Upper lobe of left lung (tissue), 6 donors: ENCODE data around the gene KIR2DL3. TPM values are rescaled to one million over a fixed set of nuclear protein-coding genes. Genes with fewer than 3 reads are reported as not detected.
A peak's percentile ranks its signal among the peaks of the same experiment; 100 is the strongest.

Experiments
- ATAC-seq, 2 donors: fragments of 200-7000 bp; cut with Tn5 transposase; one replicate each; pipeline ENCODE4 v1.9.1; 2022; ENCODE audit warnings: mild to moderate bottlenecking in 2 of 2, moderate library complexity in 2 of 2; ENCODE audit not compliant: low FRiP score in 2 of 2
- DNase-seq, 2 donors: peaks; one replicate each; pipeline ENCODE4 v3.0.0-alpha.2; 2019 to 2020
- H3K27ac ChIP-seq, 4 donors: fragments of 200-600 bp; sonication (generic); one replicate each; pipeline ENCODE4 v1.5.1; 2016 to 2019
- H3K27me3 ChIP-seq, 4 donors: fragments of 200-600 bp; sonication (generic); one replicate each; pipeline ENCODE4 v1.5.1; 2017 to 2019
- H3K36me3 ChIP-seq, 4 donors: fragments of 200-600 bp; sonication (generic); one replicate each; pipeline ENCODE4 v1.5.1; 2016 to 2019
- H3K4me1 ChIP-seq, 4 donors: fragments of 200-600 bp; sonication (generic); one replicate each; pipeline ENCODE4 v1.5.1; 2018 to 2019
- H3K4me3 ChIP-seq, 4 donors: fragments of 200-600 bp; sonication (generic); one replicate each; pipeline ENCODE4 v1.5.1; 2017 to 2019; ENCODE audit warnings: mild to moderate bottlenecking in 2 of 4, moderate library complexity in 1 of 4
- H3K9me3 ChIP-seq, 4 donors: fragments of 200-600 bp; sonication (generic); one replicate each; pipeline ENCODE4 v1.5.1; 2018 to 2019
- CTCF ChIP-seq, 6 experiments: fragments of 450-650 bp in 4 of 6; fragments of 200-600 bp in 2 of 6; sonication (generic) in 2 of 6; IDR thresholded peaks; one replicate each; pipeline ENCODE4 v1.5.1; 2016 to 2019; ENCODE audit warnings: antibody characterized with exemption in 6 of 6
- EP300 ChIP-seq, 4 donors: sonication (generic); formaldehyde crosslinking; IDR thresholded peaks; one replicate each; pipeline ENCODE4 v1.5.1; 2017; ENCODE audit warnings: antibody characterized with exemption in 4 of 4, control low read depth in 2 of 4
- POLR2A ChIP-seq, 4 donors: fragments of 450-650 bp; IDR thresholded peaks; one replicate each; pipeline ENCODE4 v1.5.1; 2016 to 2017; ENCODE audit warnings: antibody characterized with exemption in 4 of 4, mild to moderate bottlenecking in 2 of 4
- POLR2AphosphoS5 ChIP-seq, 2 donors: sonication (generic); formaldehyde crosslinking; IDR thresholded peaks; one replicate each; pipeline ENCODE4 v1.5.1; 2017; ENCODE audit warnings: antibody characterized with exemption in 2 of 2
- WGBS, 2 donors: methylation state at CpG; one replicate each; pipeline ENCODE4 v1.1.5; 2017 to 2018; 5-methylcytosine and 5-hydroxymethylcytosine counted together
- total RNA-seq, 6 donors: library from RNA; depleted of rRNA in 4 of 6; stranded (reverse); fragments of >200 nt in 4 of 6; gene quantifications; one replicate each; pipeline versions ENCODE4 v1.1.0 to v1.2.1, GENCODE V29; 2016 to 2021
- donor health status: DM: no; HTN: no; CAD: no; lungs with moderate emphysema.
- donor health status: DM: no; HTN: yes; CAD: no; lungs with severe emphysema.

The KIR2DL3 gene
- total RNA-seq, 6 donors from 2014 or later, result 0.17 to 0.69 (median 0.31) TPM; not detected in 2

GRCh38 chr19:54727562-54727961 lies 10.8 kb upstream of the KIR2DL3 start:
- Histone ChIP-seq H3K27ac (no peak overlapping the region), H3K36me3 (no peaks in the 10 kb centered on the region), H3K27me3 (no peaks in the 10 kb centered on the region), H3K9me3 (no peaks in the 10 kb centered on the region), H3K4me1 (no peaks in the 10 kb centered on the region), H3K4me3 (no peak overlapping the region)
- TF ChIP-seq POLR2AphosphoS5 (IDR thresholded peaks at IDR 0.05) (no peak), POLR2A (IDR thresholded peaks at IDR 0.05) (no peak), EP300 (IDR thresholded peaks at IDR 0.05) (no peak), CTCF (IDR thresholded peaks at IDR 0.05) (no peak)
- ATAC-seq, result no peak
- no peak for DNase-seq
- WGBS, 2 donors, result 77% methylated on average over 10 of the region's 10 CpGs

- no peak for DNase-seq
- Histone ChIP-seq H3K36me3 (no peaks in the 10 kb centered on the region), H3K9me3 (no peaks in the 10 kb centered on the region), H3K4me1 (no peaks in the 10 kb centered on the region), H3K4me3 (no peak overlapping the region), H3K27me3 (no peaks in the 10 kb centered on the region), H3K27ac (no peak overlapping the region)
- 22 to 50% methylated on average over 2 to 3 of the region's 3 CpGs for WGBS, 2 donors
- TF ChIP-seq POLR2A (IDR thresholded peaks at IDR 0.05), result no peak
- no peak for TF ChIP-seq CTCF (IDR thresholded peaks at IDR 0.05)
- no peak for TF ChIP-seq EP300 (IDR thresholded peaks at IDR 0.05)
- TF ChIP-seq POLR2AphosphoS5 (IDR thresholded peaks at IDR 0.05), result no peak
- ATAC-seq, result no peak
Measured at GRCh38 chr19:54728167-54728566, 10.1 kb upstream of the KIR2DL3 start.

GRCh38 chr19:54729416-54730188 lies 8.7 kb upstream of the KIR2DL3 start:
- H3K4me1 ChIP-seq, result no peaks in the 10 kb centered on the region
- no peaks in the 10 kb centered on the region for H3K9me3 ChIP-seq
- H3K4me3 ChIP-seq, result no peak overlapping the region
- H3K27ac ChIP-seq, result no peak overlapping the region
- no peaks in the 10 kb centered on the region for H3K27me3 ChIP-seq
- DNase-seq, result peak in 1 of 2 donors; percentile 23
- no peaks in the 10 kb centered on the region for H3K36me3 ChIP-seq
- ATAC-seq, result no peak
- TF ChIP-seq POLR2AphosphoS5 (IDR thresholded peaks at IDR 0.05) (no peak), POLR2A (IDR thresholded peaks at IDR 0.05) (no peak), EP300 (IDR thresholded peaks at IDR 0.05) (no peak), CTCF (IDR thresholded peaks at IDR 0.05) (no peak)
- WGBS, 2 donors, result 71 to 75% methylated on average over 8 to 9 of the region's 15 CpGs

- H3K27ac ChIP-seq, result no peak overlapping the region
- no peak for DNase-seq
- WGBS, 2 donors, result 57 to 61% methylated on average over 8 of the region's 8 CpGs
- no peaks in the 10 kb centered on the region for H3K9me3 ChIP-seq
- TF ChIP-seq POLR2AphosphoS5 (IDR thresholded peaks at IDR 0.05) (no peak), POLR2A (IDR thresholded peaks at IDR 0.05) (no peak), CTCF (IDR thresholded peaks at IDR 0.05) (no peak), EP300 (IDR thresholded peaks at IDR 0.05) (no peak)
- no peaks in the 10 kb centered on the region for H3K36me3 ChIP-seq
- H3K4me1 ChIP-seq, result no peaks in the 10 kb centered on the region
- no peak overlapping the region for H3K4me3 ChIP-seq
- no peak for ATAC-seq
- H3K27me3 ChIP-seq, result no peaks in the 10 kb centered on the region
Measured at GRCh38 chr19:54731191-54731590, 7.1 kb upstream of the KIR2DL3 start.

DNA sequence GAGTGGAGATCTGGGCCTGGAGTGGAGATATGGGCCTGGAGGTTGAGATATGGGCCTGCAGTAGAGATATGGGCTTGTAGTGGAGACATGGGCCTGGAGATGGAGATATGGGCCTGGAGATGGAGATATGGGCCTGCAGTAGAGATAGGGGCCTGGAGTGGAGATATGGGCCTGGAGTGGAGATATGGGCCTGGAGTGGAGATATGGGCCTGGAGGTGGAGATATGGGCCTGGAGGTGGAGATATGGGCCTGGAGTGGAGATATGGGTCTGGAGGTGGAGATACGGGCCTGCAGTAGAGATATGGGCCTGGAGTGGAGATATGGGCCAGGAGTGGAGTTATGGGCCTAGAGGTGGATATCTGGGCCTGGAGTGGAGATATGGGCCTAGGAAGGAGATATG lies 402 bp downstream of the KIR2DL3 start:
- Histone ChIP-seq H3K27me3 (no peaks in the 10 kb centered on the region), H3K4me3 (no peak overlapping the region), H3K9me3 (no peaks in the 10 kb centered on the region), H3K27ac (no peak overlapping the region), H3K36me3 (no peaks in the 10 kb centered on the region), H3K4me1 (no peaks in the 10 kb centered on the region)
- TF ChIP-seq CTCF (IDR thresholded peaks at IDR 0.05), result no peak
- no peak for TF ChIP-seq POLR2A (IDR thresholded peaks at IDR 0.05)
- WGBS, 2 donors, result 79 to 87% methylated on average over 1 of the region's 1 CpG
- ATAC-seq (no peak), DNase-seq (no peak)
